ENCODE measurements around the gene EXOC7.

Gene EXOC7

DNA sequence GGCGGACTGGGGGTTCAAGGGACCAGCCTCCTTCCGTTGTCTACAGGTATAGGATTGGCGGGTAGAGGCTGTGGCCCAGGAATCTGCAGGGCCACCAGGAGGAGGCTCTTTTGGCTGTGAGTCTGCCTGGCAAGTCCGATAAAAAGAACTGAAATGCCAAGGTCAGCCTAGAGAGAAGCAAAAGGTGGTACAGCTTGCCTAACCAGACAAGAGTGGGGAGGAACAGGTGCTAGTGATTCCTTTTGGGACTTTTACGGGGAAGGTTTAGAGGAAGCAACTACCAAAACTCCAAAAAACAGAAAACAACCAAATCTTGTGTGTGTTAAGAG is 70.8 kb downstream of the EXOC7 start:
- Histone ChIP-seq H3K4me1 (peaks cover 3% of the 10 kb centered on the region), H3K9me3 (peaks cover 2% of the 10 kb centered on the region; the same call in 1 of the 2 replicates), H3K36me3 (peaks cover under 1% of the 10 kb centered on the region; the same call in 1 of the 2 replicates), H3K4me3 (ENCODE audit: low read depth, low read length) (no peak overlapping the region), H3K27me3 (no peaks in the 10 kb centered on the region)
- DNase-seq = no peak
- TF ChIP-seq, protein P1, sequence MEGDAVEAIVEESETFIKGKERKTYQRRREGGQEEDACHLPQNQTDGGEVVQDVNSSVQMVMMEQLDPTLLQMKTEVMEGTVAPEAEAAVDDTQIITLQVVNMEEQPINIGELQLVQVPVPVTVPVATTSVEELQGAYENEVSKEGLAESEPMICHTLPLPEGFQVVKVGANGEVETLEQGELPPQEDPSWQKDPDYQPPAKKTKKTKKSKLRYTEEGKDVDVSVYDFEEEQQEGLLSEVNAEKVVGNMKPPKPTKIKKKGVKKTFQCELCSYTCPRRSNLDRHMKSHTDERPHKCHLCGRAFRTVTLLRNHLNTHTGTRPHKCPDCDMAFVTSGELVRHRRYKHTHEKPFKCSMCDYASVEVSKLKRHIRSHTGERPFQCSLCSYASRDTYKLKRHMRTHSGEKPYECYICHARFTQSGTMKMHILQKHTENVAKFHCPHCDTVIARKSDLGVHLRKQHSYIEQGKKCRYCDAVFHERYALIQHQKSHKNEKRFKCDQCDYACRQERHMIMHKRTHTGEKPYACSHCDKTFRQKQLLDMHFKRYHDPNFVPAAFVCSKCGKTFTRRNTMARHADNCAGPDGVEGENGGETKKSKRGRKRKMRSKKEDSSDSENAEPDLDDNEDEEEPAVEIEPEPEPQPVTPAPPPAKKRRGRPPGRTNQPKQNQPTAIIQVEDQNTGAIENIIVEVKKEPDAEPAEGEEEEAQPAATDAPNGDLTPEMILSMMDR (IDR thresholded peaks at IDR 0.05; ENCODE audit: low read depth, low read length) = no peak

DNA sequence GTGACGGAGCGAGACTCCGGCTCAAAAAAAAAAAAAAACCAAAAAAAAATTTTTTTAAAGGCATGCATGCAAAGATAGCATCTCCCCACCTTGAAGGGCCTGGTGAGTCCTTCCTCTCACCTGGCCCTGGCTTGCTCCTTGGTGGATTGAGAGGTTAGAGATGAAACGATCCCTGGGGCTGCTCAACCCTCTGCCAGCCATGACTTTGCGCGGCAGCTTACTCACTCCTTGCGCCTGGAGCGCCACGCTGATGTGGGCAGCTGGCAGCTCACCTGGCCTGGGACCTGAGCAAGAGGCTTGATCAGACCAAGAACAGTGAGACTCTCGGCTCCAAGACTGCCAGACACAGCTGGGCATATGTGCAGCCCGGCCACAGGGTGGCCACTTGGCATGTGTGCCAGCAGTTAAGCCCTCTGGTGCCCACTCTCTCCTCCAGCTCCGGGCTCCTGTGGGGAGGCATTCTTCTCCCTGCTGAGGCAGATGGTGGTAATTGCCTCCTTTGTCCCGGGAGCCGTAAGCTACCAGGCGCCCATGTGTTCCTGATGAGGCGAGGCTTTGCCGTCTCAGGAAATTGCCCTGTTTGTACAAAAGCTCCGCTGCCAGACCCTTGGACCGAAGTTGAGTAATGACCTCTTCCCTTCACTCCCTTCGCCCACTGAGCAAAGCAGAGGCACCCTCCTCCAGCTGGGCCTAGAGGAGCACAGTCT is 71.4 kb downstream of the EXOC7 start:
- H3K36me3 ChIP-seq = no peaks in the 10 kb centered on the region
- no peaks in the 10 kb centered on the region for H3K27me3 ChIP-seq
- H3K9me3 ChIP-seq = peaks cover 2% of the 10 kb centered on the region; the same call in 1 of the 2 replicates
- DNase-seq = no peak
- H3K4me1 ChIP-seq = peaks cover 3% of the 10 kb centered on the region
- TF ChIP-seq, protein P1 (IDR thresholded peaks at IDR 0.05; ENCODE audit: low read depth, low read length) = no peak
- no peak overlapping the region for H3K4me3 ChIP-seq (ENCODE audit: low read depth, low read length)
